ENCODE measurements around the gene TTPAL.

TTPAL gene

GRCh38 chr20:44435630-44436335 lies 39.9 kb upstream of the TTPAL start:
- no peak for TF ChIP-seq ZFX (IDR thresholded peaks at IDR 0.05; ENCODE audit: borderline replicate concordance)
- no peak for TF ChIP-seq CTCF (IDR thresholded peaks at IDR 0.05)

GRCh38 chr20:44436393-44436792 lies 39.3 kb upstream of the TTPAL start:
- no peak for TF ChIP-seq ZFX (IDR thresholded peaks at IDR 0.05; ENCODE audit: borderline replicate concordance)
- TF ChIP-seq CTCF (IDR thresholded peaks at IDR 0.05), result no peak

More at GRCh38 chr20:44435630-44436335, 39.9 kb upstream of the TTPAL start:
- no peak overlapping the region for H3K27ac ChIP-seq

GRCh38 chr20:44437497-44437896 lies 38.2 kb upstream of the TTPAL start:
- TF ChIP-seq ZFX (IDR thresholded peaks at IDR 0.05; ENCODE audit: borderline replicate concordance) (no peak), CTCF (IDR thresholded peaks at IDR 0.05) (no peak)
- H3K27ac ChIP-seq, result no peak overlapping the region

More at GRCh38 chr20:44436393-44436792, 39.3 kb upstream of the TTPAL start:
- H3K27ac ChIP-seq, result no peak overlapping the region

- H3K27ac ChIP-seq, result no peak overlapping the region
- TF ChIP-seq ZFX (IDR thresholded peaks at IDR 0.05; ENCODE audit: borderline replicate concordance), result no peak
- no peak for TF ChIP-seq CTCF (IDR thresholded peaks at IDR 0.05)
Measured at GRCh38 chr20:44438782-44439181, 36.9 kb upstream of the TTPAL start.

- no peak for TF ChIP-seq ZFX (IDR thresholded peaks at IDR 0.05; ENCODE audit: borderline replicate concordance)
- TF ChIP-seq CTCF (IDR thresholded peaks at IDR 0.05), result no peak
- H3K27ac ChIP-seq, result no peak overlapping the region
Measured at GRCh38 chr20:44439318-44439717, 36.4 kb upstream of the TTPAL start.

GRCh38 chr20:44442298-44443070 lies 33.2 kb upstream of the TTPAL start:
- no peak overlapping the region for H3K27ac ChIP-seq
- no peak for TF ChIP-seq CTCF (IDR thresholded peaks at IDR 0.05)
- TF ChIP-seq ZFX (IDR thresholded peaks at IDR 0.05; ENCODE audit: borderline replicate concordance), result no peak
